A673 (cell line): ENCODE measurements around the gene GAS7. TPM values are rescaled to one million over a fixed set of nuclear protein-coding genes. Genes with fewer than 3 reads are reported as not detected.

Experiments used
- BruUV-seq: library from RNA; stranded (reverse); fragments of 400-500 nt; replicated peaks from 2 replicates; lab custom pipeline; 2021; lab: Mats Ljungman, UMichigan
- CTCF ChIA-PET: fragments of 300-600 bp; sonication (Branson Sonifier 250); formaldehyde crosslinking; loops from one replicate; lab custom pipeline; 2022; ENCODE audit warnings: antibody characterized with exemption; lab: Charles Lee
- POLR2A ChIA-PET: fragments of 300-600 bp; sonication (Branson Sonifier 250); formaldehyde crosslinking; loops from one replicate; lab custom pipeline; 2022; ENCODE audit warnings: antibody characterized with exemption; ENCODE audit not compliant: low non-redundant PET; lab: Charles Lee
- DNase-seq: peaks from one replicate; pipeline ENCODE4 v3.0.0-alpha.2; 2015; ENCODE audit warnings: low spot score
- H3K27ac ChIP-seq: fragments of 200-600 bp; sonication (generic); 2 replicates; pipeline ENCODE4 v1.5.1; 2016; ENCODE audit warnings: mixed run types, low read depth, mild to moderate bottlenecking, mixed read lengths, antibody characterized with exemption, low read length; ENCODE audit not compliant: poor library complexity, severe bottlenecking
- H3K27me3 ChIP-seq: fragments of 200-600 bp; sonication (generic); replicated peaks from 2 replicates; pipeline ENCODE4 v1.6.1; 2017; ENCODE audit warnings: mixed run types, low read depth, mild to moderate bottlenecking, mixed read lengths, antibody characterized with exemption, low read length; ENCODE audit not compliant: insufficient read depth, poor library complexity
- H3K36me3 ChIP-seq: fragments of 200-600 bp; sonication (generic); 2 replicates; pipeline ENCODE4 v1.6.1; 2016; ENCODE audit warnings: mixed run types, mild to moderate bottlenecking, mixed read lengths, antibody characterized with exemption, low read length; ENCODE audit not compliant: insufficient read depth, poor library complexity, severe bottlenecking
- H3K4me1 ChIP-seq: fragments of 200-600 bp; sonication (generic); 2 replicates; pipeline ENCODE4 v1.6.1; 2017; ENCODE audit warnings: mixed run types, mild to moderate bottlenecking, mixed read lengths, antibody characterized with exemption, low read length; ENCODE audit not compliant: insufficient read depth, poor library complexity, severe bottlenecking
- H3K4me3 ChIP-seq: fragments of 200-600 bp; sonication (generic); 2 replicates; pipeline ENCODE4 v1.5.1; 2016; ENCODE audit warnings: low read depth, mixed run types, mild to moderate bottlenecking, mixed read lengths, low read length; ENCODE audit not compliant: poor library complexity, severe bottlenecking
- H3K9me3 ChIP-seq: fragments of 200-600 bp; sonication (generic); 2 replicates; pipeline ENCODE4 v1.6.1; 2016; ENCODE audit warnings: mixed run types, low read depth, mild to moderate bottlenecking, mixed read lengths, antibody characterized with exemption, low read length; ENCODE audit not compliant: poor library complexity, severe bottlenecking
- EZH2 ChIP-seq: fragments of 200-600 bp; sonication (generic); IDR thresholded peaks from 2 replicates; pipeline ENCODE4 v1.6.1; 2017; ENCODE audit warnings: borderline replicate concordance, low read depth, mild to moderate bottlenecking, mixed read lengths, antibody characterized with exemption, low read length; ENCODE audit not compliant: poor library complexity, severe bottlenecking
- intact Hi-C: fragments of 100-400 bp; cut with micrococcal nuclease; formaldehyde crosslinking; loops from one replicate; pipeline ENCODE4 v1.10.0; 2022; ENCODE audit not compliant: unreplicated experiment
- total RNA-seq: library from RNA; stranded (reverse); gene quantifications from 2 replicates; pipeline ENCODE4 v1.2.3, GENCODE V29; 2021
- TF ChIP-seq, protein P1 (sequence below): fragments of 300-800, 200-600 bp; sonication (generic); conservative IDR thresholded peaks from 2 replicates; pipeline ENCODE4 v1.5.1; 2017; ENCODE audit warnings: low read depth, mild to moderate bottlenecking, antibody characterized with exemption, low read length, moderate library complexity, mixed read lengths

The GAS7 gene
- total RNA-seq, 1 experiment from 2014 or later: 2.3 TPM

DNA sequence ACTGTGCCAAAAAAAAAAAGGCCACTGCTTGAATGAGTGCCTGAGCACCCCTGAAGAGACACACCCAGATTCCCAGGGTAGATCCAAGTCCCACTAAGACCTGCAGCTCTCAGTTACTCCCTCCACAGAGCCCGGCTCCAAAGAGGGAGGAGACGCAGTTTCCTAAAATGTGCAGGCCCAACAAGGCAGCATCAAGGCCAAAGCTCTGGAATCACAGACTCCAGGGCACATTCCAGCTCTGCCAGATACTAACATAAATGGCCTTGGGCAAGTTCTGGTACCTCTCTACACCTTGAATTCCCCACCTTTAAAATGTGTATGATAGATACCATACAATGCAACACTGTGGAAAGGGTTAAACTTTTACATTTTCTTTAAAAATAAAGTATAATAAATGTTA lies 57.0 kb downstream of the GAS7 start:
- ChIA-PET CTCF (no interaction called here), POLR2A (no interaction called here)
- intact Hi-C loops: no loop called here
- TF ChIP-seq EZH2: no peak
- Histone ChIP-seq H3K4me1 (peaks cover 2% of the 10 kb centered on the region), H3K4me3 (no peak overlapping the region), H3K9me3 (no peaks in the 10 kb centered on the region), H3K27ac (no peak overlapping the region), H3K27me3 (no peaks in the 10 kb centered on the region), H3K36me3 (no peaks in the 10 kb centered on the region)
- no peak for DNase-seq
- no TSS peak for BruUV-seq

GRCh38 chr17:10139577-10139976 lies 58.8 kb downstream of the GAS7 start:
- ChIA-PET POLR2A (no interaction called here), CTCF (no interaction called here)
- no peak overlapping the region for H3K27ac ChIP-seq

GRCh38 chr17:10136258-10136981 lies 62.0 kb downstream of the GAS7 start:
- POLR2A ChIA-PET: no interaction called here
- Histone ChIP-seq H3K36me3 (no peaks in the 10 kb centered on the region), H3K4me1 (peaks cover 14% of the 10 kb centered on the region), H3K27me3 (no peaks in the 10 kb centered on the region), H3K4me3 (no peak overlapping the region), H3K9me3 (no peaks in the 10 kb centered on the region), H3K27ac (no peak overlapping the region)
- no peak for DNase-seq
- intact Hi-C loops: no loop called here
- BruUV-seq: no TSS peak
- CTCF ChIA-PET: no interaction called here
- TF ChIP-seq EZH2: no peak
- TF ChIP-seq, protein P1, sequence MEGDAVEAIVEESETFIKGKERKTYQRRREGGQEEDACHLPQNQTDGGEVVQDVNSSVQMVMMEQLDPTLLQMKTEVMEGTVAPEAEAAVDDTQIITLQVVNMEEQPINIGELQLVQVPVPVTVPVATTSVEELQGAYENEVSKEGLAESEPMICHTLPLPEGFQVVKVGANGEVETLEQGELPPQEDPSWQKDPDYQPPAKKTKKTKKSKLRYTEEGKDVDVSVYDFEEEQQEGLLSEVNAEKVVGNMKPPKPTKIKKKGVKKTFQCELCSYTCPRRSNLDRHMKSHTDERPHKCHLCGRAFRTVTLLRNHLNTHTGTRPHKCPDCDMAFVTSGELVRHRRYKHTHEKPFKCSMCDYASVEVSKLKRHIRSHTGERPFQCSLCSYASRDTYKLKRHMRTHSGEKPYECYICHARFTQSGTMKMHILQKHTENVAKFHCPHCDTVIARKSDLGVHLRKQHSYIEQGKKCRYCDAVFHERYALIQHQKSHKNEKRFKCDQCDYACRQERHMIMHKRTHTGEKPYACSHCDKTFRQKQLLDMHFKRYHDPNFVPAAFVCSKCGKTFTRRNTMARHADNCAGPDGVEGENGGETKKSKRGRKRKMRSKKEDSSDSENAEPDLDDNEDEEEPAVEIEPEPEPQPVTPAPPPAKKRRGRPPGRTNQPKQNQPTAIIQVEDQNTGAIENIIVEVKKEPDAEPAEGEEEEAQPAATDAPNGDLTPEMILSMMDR: no peak

More at GRCh38 chr17:10139577-10139976, 58.8 kb downstream of the GAS7 start:
- intact Hi-C loops: no loop called here
- peaks cover 14% of the 10 kb centered on the region for H3K4me1 ChIP-seq
- H3K9me3 ChIP-seq: no peaks in the 10 kb centered on the region
- H3K4me3 ChIP-seq: no peak overlapping the region
- BruUV-seq: no TSS peak
- no peaks in the 10 kb centered on the region for H3K27me3 ChIP-seq
- H3K36me3 ChIP-seq: no peaks in the 10 kb centered on the region
- TF ChIP-seq EZH2: no peak
- TF ChIP-seq, protein P1: no peak
- DNase-seq: no peak
